Left lung (tissue), 10 donors: ENCODE data around the gene COQ9. TPM values are rescaled to one million over a fixed set of nuclear protein-coding genes. Genes with fewer than 3 reads are reported as not detected.
A peak's percentile ranks its signal among the peaks of the same experiment; 100 is the strongest.

ENCODE experiments used
- ATAC-seq: fragments of 200-7000 bp; cut with Tn5 transposase; one replicate; pipeline ENCODE4 v1.9.1; 2020; ENCODE audit warnings: moderate library complexity
- DNase-seq, 4 donors: peaks; one replicate each; pipeline ENCODE4 v3.0.0-alpha.2; 2013 to 2020
- H3K27ac ChIP-seq, 2 donors: fragments of 200-600 bp; sonication (generic) in 1 of 2; one replicate each; pipeline versions ENCODE4 v1.5.0 to v1.8.0; 2020 to 2021
- H3K27me3 ChIP-seq, 2 donors: fragments of 200-600 bp; sonication (generic) in 1 of 2; one replicate each; pipeline versions ENCODE4 v1.5.0 to v1.8.0; 2020 to 2021
- H3K36me3 ChIP-seq, 2 donors: fragments of 200-600 bp; sonication (generic) in 1 of 2; one replicate each; pipeline versions ENCODE4 v1.5.0 to v1.8.0; 2020 to 2021
- H3K4me1 ChIP-seq, 2 donors: fragments of 200-600 bp; one replicate each; pipeline ENCODE4 v1.8.0; 2021
- H3K4me3 ChIP-seq, 2 donors: fragments of 200-600 bp; sonication (generic) in 1 of 2; one replicate each; pipeline versions ENCODE4 v1.5.0 to v1.8.0; 2020 to 2021; ENCODE audit warnings: mild to moderate bottlenecking in 1 of 2
- H3K9me3 ChIP-seq, 2 donors: fragments of 200-600 bp; sonication (generic) in 1 of 2; one replicate each; pipeline versions ENCODE4 v1.5.0 to v1.8.0; 2020 to 2021
- CTCF ChIP-seq, 2 donors: fragments of 200-600 bp; sonication (generic) in 1 of 2; IDR thresholded peaks; one replicate each; pipeline versions ENCODE4 v1.5.0 to v1.8.0; 2021; ENCODE audit warnings: antibody characterized with exemption in 2 of 2
- intact Hi-C, 2 donors: fragments of 100-400 bp; cut with DNase I; formaldehyde crosslinking; loops; one replicate each; pipeline versions ENCODE4 v1.11.2 to v1.14.2; 2022
- polyA plus RNA-seq, 6 donors: library from polyadenylated mRNA; unstranded; fragments of 120-200 nt; gene quantifications; one replicate each; pipeline ENCODE4 v1.2.1, GENCODE V29; 2013; ENCODE audit not compliant: insufficient read length in 6 of 6
- total RNA-seq, 2 donors: library from RNA; stranded (reverse); fragmentation: NEBNext Ultra II Directional; extraction: Animal tissue kit (Norgen Biotek cat#: 25700); gene quantifications; one replicate each; pipeline ENCODE4 v1.2.1, GENCODE V29; 2021
- donor health status: DM: no; HTN: yes; CAD: no.
- donor health status: DM: no; HTN: no; CAD: no.

The COQ9 gene
- total and polyA plus RNA-seq, 8 donors = 47.3 to 67.8 (median 60.7) TPM

GRCh38 chr16:57480754-57481230, 33.5 kb downstream of the COQ9 start:
- peaks cover 55 to 64% of the 10 kb centered on the region in 2 donors for H3K4me1 ChIP-seq

GRCh38 chr16:57481421-57481820, 34.1 kb downstream of the COQ9 start:
- intact Hi-C loops = no loop called here

More at GRCh38 chr16:57480754-57481230, 33.5 kb downstream of the COQ9 start:
- Histone ChIP-seq H3K36me3 (no peaks in the 10 kb centered on the region), H3K9me3 (no peaks in the 10 kb centered on the region), H3K27me3 (peaks cover 0 to 18% of the 10 kb centered on the region in 2 donors), H3K27ac (peak overlapping the region in 1 of 2 donors; percentile 26), H3K4me3 (no peak overlapping the region)
- intact Hi-C loops = no loop called here
- DNase-seq (peak in 1 of 4 donors; percentile 26), ATAC-seq (no peak)
- no peak for TF ChIP-seq CTCF (IDR thresholded peaks at IDR 0.05)

GRCh38 chr16:57482845-57483545, 35.7 kb downstream of the COQ9 start:
- no peak for TF ChIP-seq CTCF (IDR thresholded peaks at IDR 0.05)
- Histone ChIP-seq H3K4me3 (no peak overlapping the region), H3K27ac (no peak overlapping the region), H3K36me3 (no peaks in the 10 kb centered on the region), H3K4me1 (peaks cover 37 to 54% of the 10 kb centered on the region in 2 donors), H3K9me3 (no peaks in the 10 kb centered on the region), H3K27me3 (peaks cover 0 to 21% of the 10 kb centered on the region in 2 donors)
- ATAC-seq (no peak), DNase-seq (peak in 1 of 4 donors; percentile 11)
- intact Hi-C loops = no loop called here

More at GRCh38 chr16:57481421-57481820, 34.1 kb downstream of the COQ9 start:
- H3K4me3 ChIP-seq = no peak overlapping the region
- DNase-seq (no peak), ATAC-seq (no peak)
- H3K9me3 ChIP-seq = no peaks in the 10 kb centered on the region
- no peak overlapping the region for H3K27ac ChIP-seq
- peaks cover 0 to 21% of the 10 kb centered on the region in 2 donors for H3K27me3 ChIP-seq
- TF ChIP-seq CTCF (IDR thresholded peaks at IDR 0.05) = no peak
- H3K36me3 ChIP-seq = no peaks in the 10 kb centered on the region
- H3K4me1 ChIP-seq = peaks cover 48 to 62% of the 10 kb centered on the region in 2 donors

GRCh38 chr16:57483725-57484514, 36.6 kb downstream of the COQ9 start:
- ATAC-seq (peak; percentile 13), DNase-seq (peak in 1 of 4 donors; percentile 32)
- intact Hi-C loops = no loop called here
- H3K4me3 ChIP-seq = no peak overlapping the region
- H3K27ac ChIP-seq = no peak overlapping the region
- H3K27me3 ChIP-seq = peaks cover 0 to 19% of the 10 kb centered on the region in 2 donors
- no peaks in the 10 kb centered on the region for H3K9me3 ChIP-seq
- peaks cover 30 to 45% of the 10 kb centered on the region in 2 donors for H3K4me1 ChIP-seq
- no peaks in the 10 kb centered on the region for H3K36me3 ChIP-seq
- TF ChIP-seq CTCF (IDR thresholded peaks at IDR 0.05) = no peak

GRCh38 chr16:57484515-57485005, 37.3 kb downstream of the COQ9 start:
- intact Hi-C loops = no loop called here
- Histone ChIP-seq H3K27me3 (peaks cover 0 to 13% of the 10 kb centered on the region in 2 donors), H3K36me3 (no peaks in the 10 kb centered on the region), H3K4me1 (peaks cover 25 to 38% of the 10 kb centered on the region in 2 donors), H3K9me3 (no peaks in the 10 kb centered on the region), H3K4me3 (peak overlapping the region in 1 of 2 donors; percentile 64), H3K27ac (no peak overlapping the region)
- no peak for DNase-seq
- no peak for TF ChIP-seq CTCF (IDR thresholded peaks at IDR 0.05)
- no peak for ATAC-seq
